GM10266 (cell line): ENCODE measurements around the gene WWOX.

Source experiments
- DNase-seq: peaks from one replicate; pipeline ENCODE4 v3.0.0; 2012; ENCODE audit errors: extremely low spot score
- CTCF ChIP-seq: IDR thresholded peaks from 2 replicates; pipeline ENCODE4 v1.5.1; 2012; ENCODE audit warnings: mild to moderate bottlenecking, low read depth; ENCODE audit not compliant: control insufficient read depth, insufficient read depth; ENCODE audit errors: missing control alignments

The WWOX gene

GRCh38 chr16:78537511-78537910 is 438.1 kb downstream of the WWOX start:
- TF ChIP-seq CTCF, result no peak
- no peak for DNase-seq

DNA sequence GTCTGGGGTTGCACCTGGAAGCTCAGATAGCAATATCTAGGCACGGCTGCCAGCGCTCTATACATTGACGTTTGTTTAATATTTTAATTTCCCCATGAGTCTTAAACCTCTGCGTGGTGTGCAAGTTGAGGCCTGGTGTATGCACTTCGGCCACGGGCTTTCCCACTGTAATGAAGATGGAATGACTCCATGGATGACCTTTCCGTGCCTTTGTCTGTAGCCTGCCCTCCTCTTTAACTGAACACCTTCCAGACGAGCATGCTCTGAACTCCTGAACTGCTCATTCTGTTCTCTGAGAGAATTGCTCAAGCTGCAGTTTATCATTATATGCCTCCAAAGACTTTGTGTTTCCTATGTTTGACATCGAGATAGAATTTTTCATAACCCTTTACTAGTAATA is 438.8 kb downstream of the WWOX start:
- no peak for DNase-seq
- no peak for TF ChIP-seq CTCF

DNA sequence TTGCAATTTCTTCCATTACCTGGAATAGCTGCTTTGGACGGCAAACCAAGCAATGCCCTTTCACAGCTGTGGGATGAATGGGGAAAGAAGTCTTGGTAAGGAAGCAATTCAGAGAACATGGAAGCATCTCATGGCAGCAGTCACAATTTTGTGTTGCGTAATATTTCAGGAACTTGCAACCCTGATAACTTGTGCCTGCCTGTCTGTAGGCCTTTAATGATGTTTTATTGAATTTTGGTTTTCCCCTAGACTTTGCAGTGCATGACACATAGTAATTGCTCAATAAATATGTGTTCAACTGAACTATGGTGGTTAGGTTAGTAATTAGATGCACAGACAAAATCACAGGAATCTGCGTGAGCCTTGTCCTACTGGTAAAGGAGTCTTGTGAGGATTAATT is 439.5 kb downstream of the WWOX start:
- no peak for DNase-seq
- TF ChIP-seq CTCF, result no peak

DNA sequence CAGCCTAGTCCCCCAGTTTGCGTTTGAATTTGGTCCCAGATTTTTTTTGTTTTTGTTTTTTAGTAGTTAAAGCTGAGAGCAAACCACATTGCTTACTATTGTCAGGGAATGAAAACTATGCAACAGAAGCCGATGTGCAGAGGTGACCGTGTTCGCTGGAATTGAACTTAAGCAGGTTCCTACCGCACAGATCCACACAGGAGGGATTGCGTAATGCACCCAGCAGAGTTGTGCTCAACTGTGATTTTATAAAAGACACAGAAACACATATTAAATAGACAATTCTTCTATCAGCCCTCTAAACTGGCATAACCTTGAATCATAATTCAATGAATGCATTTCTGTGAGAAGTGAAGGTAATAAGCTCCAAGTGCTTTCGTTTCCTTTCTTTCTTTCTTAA is 443.0 kb downstream of the WWOX start:
- no peak for DNase-seq
- no peak for TF ChIP-seq CTCF

GRCh38 chr16:78543023-78543422 is 443.6 kb downstream of the WWOX start:
- no peak for TF ChIP-seq CTCF
- no peak for DNase-seq

- no peak for TF ChIP-seq CTCF
- DNase-seq, result no peak
Observed at GRCh38 chr16:78549366-78549765, 449.9 kb downstream of the WWOX start.

DNA sequence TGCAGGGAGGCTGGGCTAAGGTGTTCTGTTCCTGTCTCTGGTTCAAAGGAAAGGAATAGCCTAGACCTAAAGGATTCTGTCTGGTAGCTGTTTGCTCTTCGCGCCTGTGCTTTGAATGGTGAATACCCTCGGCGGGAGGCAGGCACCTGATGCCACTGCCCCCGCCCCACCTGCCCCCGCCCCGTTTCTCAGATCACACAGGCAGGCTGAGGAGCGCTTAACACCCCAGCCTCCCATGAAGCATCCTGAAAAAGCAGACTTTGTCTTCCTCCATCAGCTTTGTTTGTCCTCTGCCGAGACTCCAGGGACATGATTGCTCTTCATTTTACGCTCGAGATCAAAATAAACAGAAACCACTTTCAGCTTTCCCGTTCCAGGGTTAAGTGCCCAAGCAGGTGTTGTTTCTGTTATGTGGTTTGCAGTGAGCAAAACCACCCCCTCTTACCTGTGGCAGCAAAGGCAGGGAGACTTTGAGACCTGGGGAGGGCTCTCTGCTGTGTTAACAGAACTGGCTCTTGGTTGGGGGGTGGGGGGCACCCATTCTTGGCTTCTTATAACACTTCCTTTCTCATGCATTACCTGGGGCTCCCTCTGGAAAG is 452.1 kb downstream of the WWOX start:
- no peak for TF ChIP-seq CTCF
- no peak for DNase-seq
